SK-N-SH (cell line): Measurements from ENCODE around the gene PDE6B. TPM values are rescaled to one million over a fixed set of nuclear protein-coding genes. Genes with fewer than 3 reads are reported as not detected.
A peak's percentile ranks its signal among the peaks of the same experiment; 100 is the strongest.

Experiments
- CTCF ChIA-PET: fragments of 300-600, 350-600 bp; formaldehyde crosslinking; extraction: SDS; loops from one replicate; lab custom pipeline; 2021; lab: Yijun Ruan, JAX
- POLR2A ChIA-PET: fragments of 350-600 bp; sonication (Branson Sonifier 250); formaldehyde crosslinking; extraction: SDS; loops from one replicate; lab custom pipeline; 2020; ENCODE audit warnings: antibody characterized with exemption, inconsistent platforms; lab: Yijun Ruan, JAX
- DNase-seq: peaks from one replicate; pipeline ENCODE4 v3.0.0; 2012
- H2AFZ ChIP-seq: fragments of 200-600 bp; sonication (generic); 2 replicates; pipeline ENCODE4 v1.8.1; 2016; ENCODE audit warnings: antibody characterized with exemption, mild to moderate bottlenecking, low read depth
- H3F3A ChIP-seq: fragments of 200-600 bp; sonication (generic); replicated peaks from 2 replicates; pipeline ENCODE3; 2016; ENCODE audit warnings: antibody characterized with exemption, mild to moderate bottlenecking; ENCODE audit not compliant: insufficient read depth
- H3K27ac ChIP-seq, 2 experiments: fragments of 200-500 bp in 1 of 2; fragments of 200-600 bp in 1 of 2; sonication (Bioruptor generic) in 1 of 2; sonication (generic), shearing (Covaris generic) in 1 of 2; 2 replicates each; pipeline versions ENCODE4 v1.5.1 to v1.6.1; 2014 to 2016; ENCODE audit warnings: low read depth in 2 of 2, inconsistent platforms in 1 of 2, low read length in 1 of 2, mild to moderate bottlenecking in 1 of 2, mixed read lengths in 1 of 2
- H3K27me3 ChIP-seq: fragments of 200-600 bp; sonication (generic), shearing (Covaris generic); 2 replicates; pipeline ENCODE4 v1.6.1; 2016; ENCODE audit warnings: mixed run types; ENCODE audit not compliant: insufficient read depth
- H3K36me3 ChIP-seq, 2 experiments: fragments of 200-500 bp in 1 of 2; fragments of 200-600 bp in 1 of 2; sonication (Bioruptor generic) in 1 of 2; sonication (generic) in 1 of 2; replicated peaks in 1 of 2; 2 replicates each; pipeline versions ENCODE3 to v1.5.1; 2014 to 2016; ENCODE audit warnings: low read length in 1 of 2, mild to moderate bottlenecking in 1 of 2; ENCODE audit not compliant: insufficient read depth in 2 of 2, control insufficient read depth in 1 of 2
- H3K4me1 ChIP-seq, 2 experiments: fragments of 200-500 bp in 1 of 2; fragments of 200-600 bp in 1 of 2; sonication (Bioruptor generic) in 1 of 2; sonication (generic), shearing (Covaris generic) in 1 of 2; 2 replicates each; pipeline versions ENCODE4 v1.5.1 to v1.6.1; 2014 to 2016; ENCODE audit warnings: low read depth in 1 of 2, low read length in 1 of 2, mixed run types in 1 of 2; ENCODE audit not compliant: insufficient read depth in 2 of 2, control insufficient read depth in 1 of 2
- H3K4me2 ChIP-seq: fragments of 200-600 bp; sonication (generic), shearing (Covaris generic); 2 replicates; pipeline ENCODE4 v1.6.1; 2017; ENCODE audit warnings: mixed run types
- H3K4me3 ChIP-seq, 2 experiments: fragments of 200-500 bp in 1 of 2; fragments of 200-600 bp in 1 of 2; sonication (Bioruptor generic) in 1 of 2; sonication (generic), shearing (Covaris generic) in 1 of 2; 2 replicates each; pipeline versions ENCODE4 v1.5.1 to v1.8.1; 2014 to 2016; ENCODE audit warnings: low read depth in 2 of 2, inconsistent platforms in 1 of 2, low read length in 1 of 2, mild to moderate bottlenecking in 1 of 2, mixed read lengths in 1 of 2, moderate library complexity in 1 of 2
- H3K79me2 ChIP-seq: fragments of 200-600 bp; sonication (generic); 2 replicates; pipeline ENCODE4 v1.8.1; 2017; ENCODE audit warnings: mild to moderate bottlenecking; ENCODE audit not compliant: insufficient read depth
- H3K9ac ChIP-seq: fragments of 200-600 bp; sonication (generic); 2 replicates; pipeline ENCODE4 v1.6.1; 2017; ENCODE audit warnings: mixed run types
- H3K9me2 ChIP-seq: fragments of 200-600 bp; sonication (generic); 2 replicates; pipeline ENCODE4 v1.6.1; 2017; ENCODE audit warnings: mixed run types
- H3K9me3 ChIP-seq: fragments of 200-600 bp; sonication (generic); 2 replicates; pipeline ENCODE4 v1.6.1; 2017; ENCODE audit warnings: mixed run types, mild to moderate bottlenecking, moderate library complexity
- H4K20me1 ChIP-seq: fragments of 200-600 bp; sonication (generic); 2 replicates; pipeline ENCODE4 v1.6.1; 2017; ENCODE audit warnings: mild to moderate bottlenecking, mixed run types; ENCODE audit not compliant: insufficient read depth
- CHD2 ChIP-seq: fragments of 150-350 bp; IDR thresholded peaks from 2 replicates; pipeline ENCODE4 v1.6.1; 2018; ENCODE audit warnings: low read length; ENCODE audit not compliant: partially characterized antibody
- CTCF ChIP-seq: fragments of 200-600 bp; sonication (generic); IDR thresholded peaks from 2 replicates; pipeline ENCODE4 v1.6.1; 2017; ENCODE audit warnings: antibody characterized with exemption, mild to moderate bottlenecking, moderate library complexity
- ELF1 ChIP-seq: IDR thresholded peaks from 2 replicates; pipeline ENCODE4 v1.4.0; 2012
- EP300 ChIP-seq, 2 experiments: IDR thresholded peaks; 2 replicates each; pipeline versions ENCODE4 v1.4.0 to v1.6.1; 2012; ENCODE audit warnings: borderline replicate concordance in 1 of 2, low read depth in 1 of 2, low read length in 1 of 2
- EZH2phosphoT487 ChIP-seq: fragments of 200-600 bp; sonication (generic); IDR thresholded peaks from 2 replicates; pipeline ENCODE4 v1.6.1; 2017; ENCODE audit warnings: low read depth, mixed run types, mild to moderate bottlenecking, antibody characterized with exemption, moderate library complexity, borderline replicate concordance
- FOSL2 ChIP-seq: IDR thresholded peaks from 2 replicates; pipeline ENCODE4 v1.4.0; 2012; ENCODE audit warnings: low read depth, mild to moderate bottlenecking, moderate library complexity, borderline replicate concordance
- FOXJ3 ChIP-seq: sonication (generic); formaldehyde crosslinking; IDR thresholded peaks from 2 replicates; pipeline ENCODE4 v1.5.1; 2020; ENCODE audit warnings: mild to moderate bottlenecking, missing genetic modification reagents
- FOXM1 ChIP-seq: IDR thresholded peaks from 2 replicates; pipeline ENCODE4 v1.4.0; 2012; ENCODE audit warnings: low read depth, mild to moderate bottlenecking
- GABPA ChIP-seq: IDR thresholded peaks from 2 replicates; pipeline ENCODE4 v1.4.0; 2012; ENCODE audit warnings: low read depth, mild to moderate bottlenecking
- GATA2 ChIP-seq: sonication (generic); formaldehyde crosslinking; IDR thresholded peaks from 2 replicates; pipeline ENCODE4 v1.5.0; 2020; ENCODE audit warnings: mild to moderate bottlenecking, missing genetic modification reagents
- IRF3 ChIP-seq: fragments of 150-350 bp; IDR thresholded peaks from 2 replicates; pipeline ENCODE4 v1.6.1; 2016; ENCODE audit warnings: mild to moderate bottlenecking, low read depth, low read length
- MEF2A ChIP-seq: IDR thresholded peaks from 2 replicates; pipeline ENCODE4 v1.4.0; 2012; ENCODE audit warnings: low read depth, borderline replicate concordance
- MXI1 ChIP-seq: IDR thresholded peaks from 2 replicates; pipeline ENCODE4 v1.6.1; 2012; ENCODE audit warnings: mild to moderate bottlenecking, low read depth, low read length, improper control_type of control experiment
- NFIC ChIP-seq: IDR thresholded peaks from 2 replicates; pipeline ENCODE4 v1.4.0; 2012; ENCODE audit warnings: borderline replicate concordance
- NRF1 ChIP-seq: IDR thresholded peaks from 2 replicates; pipeline ENCODE4 v1.6.1; 2012; ENCODE audit warnings: low read depth, mild to moderate bottlenecking, low read length
- PBX3 ChIP-seq: IDR thresholded peaks from 2 replicates; pipeline ENCODE4; 2012
- POLR2AphosphoS5 ChIP-seq: IDR thresholded peaks from 2 replicates; pipeline ENCODE4 v1.6.1; 2012; ENCODE audit warnings: low read depth, low read length
- RCOR1 ChIP-seq: fragments of 150-350 bp; IDR thresholded peaks from 2 replicates; pipeline ENCODE4 v1.6.1; 2017; ENCODE audit warnings: antibody characterized with exemption, low read length
- RFX5 ChIP-seq: IDR thresholded peaks from 2 replicates; pipeline ENCODE4 v1.6.1; 2012; ENCODE audit warnings: mild to moderate bottlenecking, improper control_type of control experiment, low read length
- SIN3A ChIP-seq: IDR thresholded peaks from 2 replicates; pipeline ENCODE4 v1.6.1; 2012; ENCODE audit warnings: low read depth, mild to moderate bottlenecking, low read length, moderate library complexity, borderline replicate concordance
- SMC3 ChIP-seq: IDR thresholded peaks from 2 replicates; pipeline ENCODE4 v1.6.1; 2012; ENCODE audit warnings: low read depth, low read length, improper control_type of control experiment
- TCF12 ChIP-seq: IDR thresholded peaks from 2 replicates; pipeline ENCODE4 v1.4.0; 2012
- USF1 ChIP-seq: IDR thresholded peaks from 2 replicates; pipeline ENCODE4 v1.4.0; 2012; ENCODE audit warnings: low read depth, borderline replicate concordance
- YY1 ChIP-seq: IDR thresholded peaks from 2 replicates; pipeline ENCODE4 v1.4.0; 2012; ENCODE audit warnings: low read depth, mild to moderate bottlenecking
- WGBS: methylation state at CpG from one replicate; pipeline ENCODE4 v1.1.6; 2017; ENCODE audit warnings: low lambda C conversion rate; 5-methylcytosine and 5-hydroxymethylcytosine counted together
- polyA plus RNA-seq, 3 experiments: library from polyadenylated mRNA; depleted of rRNA; stranded (reverse); fragments of >200 nt; gene quantifications; 2 replicates each; pipeline ENCODE4 v1.2.3, GENCODE V29; 2012

The PDE6B gene
- polyA plus RNA-seq, 1 of the 3 experiments (the other 2 are of a cell fraction), result 1.2 TPM

GRCh38 chr4:628311-628741 is 3.0 kb downstream of the PDE6B start (continued):
- no peak for TF ChIP-seq FOXJ3
- TF ChIP-seq SMC3, result no peak
- no peak for TF ChIP-seq NFIC
- TF ChIP-seq FOSL2, result no peak
- TF ChIP-seq CTCF, result no peak
- no peak for TF ChIP-seq GATA2 (CRISPR knock-in tag)
- no peak for TF ChIP-seq FOXM1
- TF ChIP-seq NRF1, result no peak
- TF ChIP-seq IRF3, result no peak
- no peak for TF ChIP-seq GABPA
- TF ChIP-seq POLR2AphosphoS5, result no peak

- no peak overlapping the region for H3K4me2 ChIP-seq
- H2AFZ ChIP-seq, result no peak overlapping the region
- DNase-seq, result peak; percentile 16
- H4K20me1 ChIP-seq, result no peaks in the 10 kb centered on the region
- no peaks in the 10 kb centered on the region for H3K9me3 ChIP-seq
- no peaks in the 10 kb centered on the region for H3F3A ChIP-seq
- no peaks in the 10 kb centered on the region for H3K4me1 ChIP-seq
- H3K36me3 ChIP-seq, result no peaks in the 10 kb centered on the region
- H3K27me3 ChIP-seq, result no peaks in the 10 kb centered on the region
- H3K4me3 ChIP-seq, result no peak overlapping the region
- no peaks in the 10 kb centered on the region for H3K79me2 ChIP-seq
- ChIA-PET POLR2A (no interaction called here), CTCF (no interaction called here)
- no peaks in the 10 kb centered on the region for H3K9me2 ChIP-seq
- TF ChIP-seq SIN3A (no peak), FOXM1 (no peak), FOSL2 (no peak), RCOR1 (no peak), GATA2 (CRISPR knock-in tag) (no peak), USF1 (no peak), MEF2A (no peak), RFX5 (no peak), EP300 (IDR thresholded peaks at IDR 0.05; ENCODE audit: borderline replicate concordance in 1 of 2, low read depth in 1 of 2, low read length in 1 of 2) (no peak), EZH2phosphoT487 (no peak), PBX3 (no peak), CHD2 (no peak), NRF1 (no peak), TCF12 (no peak), POLR2AphosphoS5 (no peak), YY1 (no peak), MXI1 (no peak), FOXJ3 (no peak), ELF1 (no peak)
- WGBS, result 57% methylated on average over 12 of the region's 27 CpGs
- H3K9ac ChIP-seq, result no peak overlapping the region
- H3K27ac ChIP-seq, result no peak overlapping the region
These were observed 3.7 kb downstream of the PDE6B start for GRCh38 chr4:628821-629635.
